ENCODE results near the gene MEAF6. TPM values are rescaled to one million over a fixed set of nuclear protein-coding genes. Genes with fewer than 3 reads are reported as not detected.
"Not testable (repeated sequence)": the region's sequence is repeated elsewhere in the genome, so short reads cannot be mapped to it uniquely, and the experiment has no call there.

Gene MEAF6
- total RNA-seq, 1 donor from 2014 or later: 83.4 TPM

DNA sequence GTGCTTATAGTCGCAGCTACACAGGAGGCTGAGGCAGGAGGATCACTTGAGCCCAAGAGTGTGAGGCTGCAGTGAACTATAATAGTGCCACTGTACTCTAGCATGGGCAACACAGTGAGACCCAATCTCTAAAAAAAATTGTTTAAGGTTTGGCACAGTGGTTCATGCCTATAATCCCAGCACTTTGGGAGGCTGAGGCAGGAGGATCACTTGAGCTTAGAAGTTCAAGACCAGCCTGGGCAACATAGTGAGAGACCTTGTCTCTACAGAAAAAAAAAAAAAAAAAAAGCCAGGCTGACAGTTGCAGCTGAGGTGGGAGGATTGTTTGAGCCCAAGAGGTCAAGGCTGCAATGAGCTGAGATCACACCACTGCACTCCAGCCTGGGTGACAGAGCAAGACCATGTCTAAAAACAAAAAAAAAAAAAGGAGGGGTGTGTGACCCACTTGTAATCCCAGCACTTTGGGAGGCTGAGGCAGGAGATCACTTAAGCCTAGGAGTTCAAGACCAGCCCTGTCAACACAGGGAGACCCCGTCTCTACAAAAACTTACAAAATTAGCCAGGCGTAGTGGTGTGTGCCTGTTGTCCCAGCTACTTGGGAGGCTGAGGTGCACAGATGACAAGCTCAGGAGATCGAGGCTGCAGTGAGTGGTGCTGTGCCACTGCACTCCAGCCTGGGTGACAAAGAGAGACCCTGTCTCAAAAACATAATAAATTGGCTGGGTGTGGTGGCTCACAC lies 18.0 kb upstream of the MEAF6 start:
- DNase-seq (ENCODE audit: extremely low read depth, low read depth, low spot score): not testable (repeated sequence)

DNA sequence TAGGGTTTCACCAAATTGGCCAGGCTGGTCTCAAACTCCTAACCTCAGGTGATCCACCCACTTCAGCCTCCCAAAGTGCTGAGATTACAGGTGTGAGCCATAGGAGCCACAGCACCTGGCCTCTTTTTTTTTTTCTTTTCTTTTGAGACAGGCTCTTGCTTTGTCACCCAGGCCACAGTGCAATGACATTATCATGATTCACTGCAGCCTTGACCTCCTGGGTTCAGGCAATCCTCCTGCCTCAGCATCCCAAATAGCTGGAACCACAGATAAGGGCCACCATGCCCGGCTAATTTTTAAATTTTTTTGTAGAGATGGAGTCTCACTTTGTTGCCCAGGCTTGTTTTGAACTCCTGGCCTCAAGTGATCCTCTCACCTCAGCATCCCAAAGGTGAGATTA lies 15.3 kb upstream of the MEAF6 start:
- DNase-seq (ENCODE audit: extremely low read depth, low read depth, low spot score): not testable (repeated sequence)

DNA sequence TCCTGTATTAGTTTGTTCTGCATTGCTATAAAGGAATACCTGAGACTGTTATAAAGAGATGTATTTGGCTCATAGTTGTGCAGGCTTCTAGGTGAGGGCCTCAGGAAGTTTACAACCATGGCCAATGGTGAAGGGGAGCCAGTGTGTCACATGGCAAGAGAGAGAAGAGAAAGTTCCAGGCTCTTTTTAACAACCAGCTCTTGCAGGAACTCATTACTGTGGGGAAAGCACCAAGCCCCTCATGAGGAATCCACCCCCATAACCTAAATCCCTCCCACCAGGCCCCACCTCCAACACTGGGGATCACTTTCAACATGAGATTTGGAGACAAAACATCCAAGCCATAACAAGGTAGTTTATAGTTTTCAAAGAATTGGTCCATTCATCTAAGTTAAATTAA lies 5.0 kb upstream of the MEAF6 start:
- DNase-seq (ENCODE audit: extremely low read depth, low read depth, low spot score): no peak

DNA sequence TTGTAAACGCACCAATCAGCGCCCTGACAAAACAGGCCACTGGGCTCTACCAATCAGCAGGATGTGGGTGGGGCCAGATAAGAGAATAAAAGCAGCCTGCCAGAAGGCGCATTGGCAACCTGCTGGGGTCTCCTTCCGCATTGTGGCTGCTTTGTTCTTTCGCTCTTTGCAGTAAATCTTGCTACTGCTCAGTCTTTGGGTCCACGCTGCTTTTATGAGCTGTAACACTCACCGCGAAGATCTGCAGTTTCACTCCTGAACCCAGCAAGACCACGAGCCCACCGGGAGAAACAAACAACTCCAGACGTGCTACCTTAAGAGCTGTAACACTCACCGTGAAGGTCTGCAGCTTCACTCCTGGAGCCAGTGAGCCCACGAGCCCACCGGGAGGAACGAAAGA lies 4.4 kb upstream of the MEAF6 start:
- DNase-seq (ENCODE audit: extremely low read depth, low read depth, low spot score): not testable (repeated sequence)

DNA sequence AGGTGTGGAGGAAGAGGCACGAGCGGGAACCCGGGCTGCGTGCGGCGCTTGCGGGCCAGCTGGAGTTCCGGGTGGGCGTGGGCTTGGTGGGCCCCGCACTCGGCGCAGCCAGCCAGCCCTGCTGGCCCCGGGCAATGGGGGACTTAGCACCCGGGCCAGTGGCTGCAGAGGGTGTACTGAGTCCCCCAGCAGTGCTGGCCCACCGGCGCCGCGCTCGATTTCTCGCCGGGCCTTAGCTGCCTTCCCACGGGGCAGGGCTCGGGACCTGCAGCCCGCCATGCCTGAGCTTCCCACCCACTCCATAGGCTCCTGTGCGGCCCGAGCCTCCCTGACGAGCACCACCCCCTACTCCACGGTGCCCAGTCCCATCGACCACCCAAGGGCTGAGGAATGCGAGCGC lies 3.7 kb upstream of the MEAF6 start:
- DNase-seq (ENCODE audit: extremely low read depth, low read depth, low spot score): not testable (repeated sequence)

- no peak for DNase-seq (ENCODE audit: extremely low read depth, low read depth, low spot score)
Observed at GRCh38 chr1:37517569-37517968, 3.0 kb upstream of the MEAF6 start.

DNA sequence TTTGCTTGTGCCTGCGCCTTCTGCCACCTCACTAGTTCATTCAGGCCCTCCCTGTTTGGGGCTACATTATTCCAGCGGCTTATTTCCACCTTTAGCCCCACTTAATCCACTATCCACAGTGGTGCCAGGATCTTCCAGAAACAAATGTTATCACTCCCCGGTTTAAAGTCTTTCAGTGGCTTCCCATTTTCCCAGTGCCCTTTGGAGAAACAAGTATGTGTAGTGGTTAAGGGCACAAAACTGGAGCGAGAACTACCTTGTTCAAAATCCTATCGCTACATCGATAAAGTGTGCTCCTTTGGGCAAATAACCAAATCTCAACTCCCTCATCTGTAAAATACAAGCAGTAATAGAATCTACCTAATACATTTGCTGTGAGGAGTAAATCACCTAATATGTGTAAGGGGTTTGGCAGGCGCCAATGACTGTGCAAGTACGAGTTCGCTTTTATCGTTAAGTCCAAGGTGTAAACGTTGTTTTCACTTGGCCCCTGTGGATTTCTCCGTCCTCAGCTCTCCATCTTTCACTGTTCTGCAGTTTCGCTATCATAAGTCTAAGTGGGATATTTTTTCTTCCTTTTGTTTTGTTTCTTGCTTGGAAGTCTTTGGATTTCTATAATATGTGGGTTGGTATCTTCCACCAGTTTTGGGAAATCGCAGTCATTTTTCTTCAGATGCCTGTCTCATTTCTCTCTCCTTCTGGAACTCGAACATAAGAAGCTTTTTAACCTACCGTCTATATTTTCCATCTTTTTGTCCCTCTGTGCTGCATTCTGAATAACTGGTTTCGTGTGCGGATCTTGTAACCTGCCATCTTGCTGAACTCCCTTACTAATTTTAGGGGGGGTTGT lies 844 bp upstream of the MEAF6 start:
- DNase-seq (ENCODE audit: extremely low read depth, low read depth, low spot score): no peak

- DNase-seq (ENCODE audit: extremely low read depth, low read depth, low spot score): no peak
Observed at GRCh38 chr1:37513795-37514349, 694 bp downstream of the MEAF6 start.

- DNase-seq (ENCODE audit: extremely low read depth, low read depth, low spot score): no peak
Observed at GRCh38 chr1:37509181-37509580, 5.4 kb downstream of the MEAF6 start.

DNA sequence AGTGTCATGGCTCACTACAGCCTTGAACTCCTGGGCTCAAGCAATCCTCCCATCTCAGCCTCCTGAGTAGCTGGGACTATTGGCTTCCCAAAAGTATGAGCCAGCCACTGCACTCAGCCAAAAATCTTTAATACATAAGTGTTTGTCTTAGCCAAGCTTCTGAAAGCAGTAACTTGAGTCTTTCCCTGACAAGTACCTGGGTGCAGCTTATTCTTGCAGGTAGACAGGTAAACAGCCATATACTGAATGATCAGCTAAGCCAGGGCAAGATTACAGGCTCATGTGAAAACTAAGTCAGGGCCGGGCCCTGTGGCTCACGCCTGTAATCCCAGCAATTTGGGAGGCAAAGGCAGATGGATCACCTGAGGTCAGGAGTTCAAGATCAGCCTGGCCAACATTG lies 7.8 kb downstream of the MEAF6 start:
- no peak for DNase-seq (ENCODE audit: extremely low read depth, low read depth, low spot score)

DNA sequence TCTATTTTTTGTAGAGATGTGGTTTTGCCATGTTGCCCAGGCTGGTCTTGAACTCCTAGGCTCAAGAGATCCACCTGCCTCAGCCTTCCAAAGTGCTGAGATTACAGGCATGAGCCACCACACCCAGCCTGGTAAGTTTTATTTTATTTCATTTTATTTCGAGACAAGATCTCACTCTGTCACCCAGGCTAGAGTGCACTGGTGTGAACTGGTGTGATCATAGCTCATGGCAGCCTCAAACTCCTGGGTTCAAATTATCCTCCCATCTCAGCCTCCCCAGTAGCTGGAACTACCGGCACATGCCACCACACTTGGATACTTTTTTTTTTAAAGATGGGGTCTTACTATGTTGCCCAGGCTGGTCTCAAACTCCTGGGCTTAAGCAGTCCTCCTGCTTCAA lies 11.8 kb downstream of the MEAF6 start:
- DNase-seq (ENCODE audit: extremely low read depth, low read depth, low spot score): not testable (repeated sequence)

GRCh38 chr1:37502104-37502503 lies 12.5 kb downstream of the MEAF6 start:
- DNase-seq (ENCODE audit: extremely low read depth, low read depth, low spot score): no peak

DNA sequence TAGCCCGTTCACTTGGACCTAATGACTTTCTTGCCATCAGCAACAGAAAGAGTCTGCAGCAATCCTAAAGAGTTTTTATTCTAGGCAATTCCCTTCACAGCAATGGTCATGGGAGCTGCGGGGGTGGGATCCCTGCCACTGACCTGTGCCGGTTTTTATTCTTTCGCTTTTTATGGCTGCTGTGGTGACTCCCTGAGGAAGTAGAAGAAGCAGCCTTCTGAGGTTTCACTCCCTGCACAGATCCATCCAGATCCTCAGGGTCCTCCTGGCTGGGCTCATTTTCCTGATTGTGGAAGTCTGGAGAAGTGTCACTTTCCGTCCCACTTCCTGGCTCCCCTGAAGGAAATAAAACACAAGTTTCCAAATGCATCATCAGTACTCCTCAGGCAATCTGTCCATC lies 12.9 kb downstream of the MEAF6 start:
- DNase-seq (ENCODE audit: extremely low read depth, low read depth, low spot score): no peak

GRCh38 chr1:37498872-37499617 lies 15.5 kb downstream of the MEAF6 start:
- DNase-seq (ENCODE audit: extremely low read depth, low read depth, low spot score): no peak

DNA sequence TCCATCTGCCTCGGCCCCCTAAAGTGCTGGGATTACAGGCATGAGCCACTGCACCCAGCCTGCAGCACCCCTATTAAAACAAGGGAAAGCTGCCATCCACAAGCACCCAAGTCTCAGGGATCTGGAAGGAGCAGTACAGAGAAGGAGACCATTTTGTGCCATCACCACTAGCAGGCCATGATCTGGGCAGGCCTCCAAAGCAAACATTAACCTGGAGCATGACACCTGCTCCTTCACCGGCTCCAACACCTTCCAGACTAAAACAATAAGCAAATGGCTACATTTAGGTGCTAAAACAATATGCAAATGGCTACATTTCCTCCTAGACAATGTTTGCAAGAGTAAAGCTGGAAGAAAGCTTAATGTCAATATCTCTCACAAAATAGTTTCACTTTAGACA lies 16.7 kb downstream of the MEAF6 start:
- no peak for DNase-seq (ENCODE audit: extremely low read depth, low read depth, low spot score)

DNA sequence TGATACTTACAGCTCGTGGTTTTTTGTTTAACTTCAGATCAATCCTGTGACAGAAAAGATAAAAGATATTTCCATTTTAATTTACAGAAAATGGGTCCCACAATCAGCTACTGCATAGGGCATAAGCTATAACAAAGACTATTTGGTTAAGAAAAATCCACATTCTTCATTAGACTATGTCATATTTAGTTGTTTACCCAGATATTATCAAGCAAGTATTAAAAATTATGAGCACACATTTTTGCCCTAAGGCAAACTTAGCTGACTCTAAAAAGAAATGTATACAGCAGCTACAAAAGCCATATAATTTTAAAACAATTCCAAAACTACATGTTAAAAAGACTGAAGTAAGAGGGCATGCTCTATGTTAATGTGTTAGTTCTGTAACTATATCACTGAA lies 18.7 kb downstream of the MEAF6 start:
- DNase-seq (ENCODE audit: extremely low read depth, low read depth, low spot score): no peak

DNA sequence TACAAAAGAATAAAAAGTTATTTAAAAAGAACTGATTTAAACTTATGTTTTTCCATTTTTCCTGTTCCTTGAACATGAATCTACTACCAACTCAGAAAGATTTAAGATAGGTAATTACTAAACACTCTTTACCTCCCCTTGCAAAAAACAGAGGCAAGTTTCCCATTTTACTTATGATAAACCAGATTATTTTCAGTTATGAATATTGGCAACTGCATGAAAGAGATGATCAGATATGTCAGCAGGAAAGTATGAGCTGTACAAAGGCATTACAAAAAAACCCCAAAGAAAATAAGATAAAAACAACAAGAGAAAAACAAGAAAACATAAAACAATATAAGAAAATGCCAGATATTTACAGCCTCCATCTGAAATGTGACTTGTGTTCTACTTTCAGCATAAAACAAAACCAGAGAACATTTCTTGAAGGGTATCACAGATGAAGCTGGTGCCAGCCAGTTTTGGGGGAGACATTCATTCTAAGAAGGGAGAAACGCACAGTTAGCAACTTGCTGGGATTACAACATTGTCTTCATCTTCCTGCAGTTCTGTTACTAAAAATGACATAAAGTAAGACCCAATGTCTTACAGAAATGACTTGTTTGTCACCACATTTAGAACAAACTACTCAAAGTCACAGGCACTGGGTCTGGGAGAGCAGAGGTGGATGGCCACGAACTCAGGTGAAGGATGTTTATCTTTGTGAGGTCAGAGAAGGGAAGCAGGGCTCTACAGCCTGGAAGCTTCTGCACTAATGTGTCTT lies 21.0 kb downstream of the MEAF6 start:
- no peak for DNase-seq (ENCODE audit: extremely low read depth, low read depth, low spot score)

GRCh38 chr1:37487619-37487984 lies 27.0 kb downstream of the MEAF6 start:
- DNase-seq (ENCODE audit: extremely low read depth, low read depth, low spot score): no peak

DNA sequence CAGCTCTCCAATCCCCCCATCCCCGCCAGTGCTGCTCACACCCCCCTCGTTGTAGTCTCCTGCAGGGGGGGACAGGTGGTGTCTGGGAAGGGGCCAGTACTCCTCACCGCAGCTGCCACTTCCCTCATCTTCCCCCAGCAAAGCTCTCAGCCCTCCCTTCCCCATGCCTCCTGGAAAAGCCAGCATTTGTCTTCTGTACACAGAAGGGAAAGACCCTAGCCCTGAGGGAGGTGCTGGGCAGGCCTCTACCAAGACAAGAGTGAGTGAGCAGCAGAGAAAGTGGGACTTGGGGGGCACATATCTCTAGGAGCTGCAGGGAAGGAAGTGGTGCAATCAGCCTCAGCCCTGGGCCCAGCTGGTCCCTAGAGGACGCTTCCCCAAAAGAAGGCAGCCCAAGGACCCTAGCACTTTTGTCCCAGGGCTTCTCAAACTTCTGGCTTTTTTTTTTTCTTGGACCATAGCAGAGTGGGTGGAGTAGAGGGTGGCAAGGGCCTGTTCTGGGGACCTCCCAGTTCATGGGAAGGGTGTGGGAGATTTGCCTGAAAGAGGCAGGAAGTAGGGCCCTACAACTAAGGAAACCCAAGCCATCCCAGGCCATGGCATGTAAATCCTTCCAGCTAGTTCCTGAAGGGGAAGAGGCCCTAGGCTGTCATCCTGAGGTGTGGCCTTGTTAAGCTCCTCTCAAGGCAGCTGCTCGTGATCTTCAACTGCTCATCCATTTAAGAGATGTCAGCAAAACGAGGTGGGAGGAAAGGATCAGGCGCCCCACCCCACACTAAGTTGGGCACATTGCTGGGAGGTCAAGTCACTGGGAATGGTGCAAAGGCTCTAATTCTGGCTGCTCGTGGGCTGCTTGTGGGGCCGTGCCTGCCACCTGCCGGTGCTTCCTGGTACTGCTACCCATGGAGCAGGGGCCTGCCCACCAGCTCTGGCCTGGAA lies 27.6 kb downstream of the MEAF6 start:
- DNase-seq (ENCODE audit: extremely low read depth, low read depth, low spot score): no peak

Data from glomerular endothelial cell (primary cell).